ENCODE data around the gene INPP5A.

INPP5A gene

GRCh38 chr10:132811891-132812481 lies 274.4 kb downstream of the INPP5A start:
- no peak overlapping the region for H3K27ac ChIP-seq
- TF ChIP-seq CTCF (conservative IDR thresholded peaks at IDR 0.05), result no peak

GRCh38 chr10:132812520-132812919 lies 274.9 kb downstream of the INPP5A start:
- H3K27ac ChIP-seq, result no peak overlapping the region
- TF ChIP-seq CTCF (conservative IDR thresholded peaks at IDR 0.05), result no peak

GRCh38 chr10:132813001-132813401 lies 275.4 kb downstream of the INPP5A start:
- H3K27ac ChIP-seq, result no peak overlapping the region
- no peak for TF ChIP-seq CTCF (conservative IDR thresholded peaks at IDR 0.05)

GRCh38 chr10:132813560-132814468 lies 276.2 kb downstream of the INPP5A start:
- TF ChIP-seq CTCF (conservative IDR thresholded peaks at IDR 0.05), result no peak
- no peak overlapping the region for H3K27ac ChIP-seq

GRCh38 chr10:132814469-132814856 lies 276.9 kb downstream of the INPP5A start:
- H3K27ac ChIP-seq, result no peak overlapping the region
- TF ChIP-seq CTCF (conservative IDR thresholded peaks at IDR 0.05), result no peak

GRCh38 chr10:132815168-132815857 lies 277.7 kb downstream of the INPP5A start:
- no peak for TF ChIP-seq CTCF (conservative IDR thresholded peaks at IDR 0.05)
- H3K27ac ChIP-seq, result no peak overlapping the region

- TF ChIP-seq CTCF (conservative IDR thresholded peaks at IDR 0.05), result no peak
- H3K27ac ChIP-seq, result no peak overlapping the region
These were observed 279.1 kb downstream of the INPP5A start for GRCh38 chr10:132816718-132817117.

Measured in VCaP (cell line).